ENCODE results near the gene PROSER2.
A peak's percentile ranks its signal among the peaks of the same experiment; 100 is the strongest.

PROSER2 gene

GRCh38 chr10:11823122-11823988 is at the start of gene PROSER2:
Gene PROSER2 (plus strand): TSS chr10:11823356. CDS start chr10:11852078, 28,722 bp downstream.
- DNase-seq: peak in 1 of 4 experiments; percentile 15

GRCh38 chr10:11773761-11774441 is 49.3 kb upstream of the PROSER2 start:
- DNase-seq: no peak

- no peak for DNase-seq
These were observed 47.7 kb upstream of the PROSER2 start for GRCh38 chr10:11775412-11775811.

- DNase-seq: no peak
These were observed 47.1 kb upstream of the PROSER2 start for GRCh38 chr10:11776080-11776479.

GRCh38 chr10:11781114-11781513 is 42.0 kb upstream of the PROSER2 start:
- no peak for DNase-seq

- no peak for DNase-seq
These were observed 40.2 kb upstream of the PROSER2 start for GRCh38 chr10:11782793-11783557.

GRCh38 chr10:11783558-11783865 is 39.6 kb upstream of the PROSER2 start:
- no peak for DNase-seq

- no peak for DNase-seq
These were observed 35.8 kb upstream of the PROSER2 start for GRCh38 chr10:11787374-11787773.

GRCh38 chr10:11787846-11788245 is 35.3 kb upstream of the PROSER2 start:
- no peak for DNase-seq

- no peak for DNase-seq
These were observed 33.9 kb upstream of the PROSER2 start for GRCh38 chr10:11789306-11789705.

- DNase-seq: no peak
These were observed 33.2 kb upstream of the PROSER2 start for GRCh38 chr10:11789956-11790355.

GRCh38 chr10:11793762-11794479 is 29.2 kb upstream of the PROSER2 start:
- no peak for DNase-seq

- DNase-seq: no peak
These were observed 28.6 kb upstream of the PROSER2 start for GRCh38 chr10:11794566-11794965.

GRCh38 chr10:11795101-11795920 is 27.8 kb upstream of the PROSER2 start:
- no peak for DNase-seq

GRCh38 chr10:11796474-11796873 is 26.7 kb upstream of the PROSER2 start:
- no peak for DNase-seq

GRCh38 chr10:11797281-11797680 is 25.9 kb upstream of the PROSER2 start:
- DNase-seq: no peak

GRCh38 chr10:11797847-11798633 is 25.1 kb upstream of the PROSER2 start:
- DNase-seq: no peak

- DNase-seq: no peak
These were observed 24.1 kb upstream of the PROSER2 start for GRCh38 chr10:11798845-11799735.

GRCh38 chr10:11799736-11800080 is 23.4 kb upstream of the PROSER2 start:
- no peak for DNase-seq

- DNase-seq: no peak
These were observed 18.8 kb upstream of the PROSER2 start for GRCh38 chr10:11804336-11804735.

Data from activated CD4-positive, CD25-positive, alpha-beta regulatory T cell (primary cell).